ENCODE data around the gene ATP8A2.

The ATP8A2 gene

GRCh38 chr13:25902891-25903341 is 531.1 kb downstream of the ATP8A2 start:
- H3K4me3 ChIP-seq (ENCODE audit: low read depth, low read length), result peak overlapping the region; percentile 32
- no peak for TF ChIP-seq CTCF (conservative IDR thresholded peaks at IDR 0.05; ENCODE audit: low read depth, low read length)
- DNase-seq (ENCODE audit: low read depth), result peak; percentile 52

- H3K4me3 ChIP-seq (ENCODE audit: low read depth, low read length), result no peak overlapping the region
- TF ChIP-seq CTCF (conservative IDR thresholded peaks at IDR 0.05; ENCODE audit: low read depth, low read length), result no peak
- DNase-seq (ENCODE audit: low read depth), result no peak
These were observed 533.1 kb downstream of the ATP8A2 start for GRCh38 chr13:25904830-25905229.

- TF ChIP-seq CTCF (conservative IDR thresholded peaks at IDR 0.05; ENCODE audit: low read depth, low read length), result no peak
- DNase-seq (ENCODE audit: low read depth), result no peak
- H3K4me3 ChIP-seq (ENCODE audit: low read depth, low read length), result no peak overlapping the region
These were observed 533.8 kb downstream of the ATP8A2 start for GRCh38 chr13:25905611-25906010.

- H3K4me3 ChIP-seq (ENCODE audit: low read depth, low read length), result no peak overlapping the region
These were observed 534.5 kb downstream of the ATP8A2 start for GRCh38 chr13:25906191-25906661.

GRCh38 chr13:25908366-25908765 is 536.6 kb downstream of the ATP8A2 start:
- TF ChIP-seq CTCF (conservative IDR thresholded peaks at IDR 0.05; ENCODE audit: low read depth, low read length), result no peak
- no peak overlapping the region for H3K4me3 ChIP-seq (ENCODE audit: low read depth, low read length)
- DNase-seq (ENCODE audit: low read depth), result no peak

More at GRCh38 chr13:25906191-25906661, 534.5 kb downstream of the ATP8A2 start:
- TF ChIP-seq CTCF (conservative IDR thresholded peaks at IDR 0.05; ENCODE audit: low read depth, low read length), result no peak
- DNase-seq (ENCODE audit: low read depth), result no peak

GRCh38 chr13:25910243-25910642 is 538.5 kb downstream of the ATP8A2 start:
- no peak overlapping the region for H3K4me3 ChIP-seq (ENCODE audit: low read depth, low read length)
- DNase-seq (ENCODE audit: low read depth), result no peak
- TF ChIP-seq CTCF (conservative IDR thresholded peaks at IDR 0.05; ENCODE audit: low read depth, low read length), result no peak

- TF ChIP-seq CTCF (conservative IDR thresholded peaks at IDR 0.05; ENCODE audit: low read depth, low read length), result no peak
- no peak for DNase-seq (ENCODE audit: low read depth)
- no peak overlapping the region for H3K4me3 ChIP-seq (ENCODE audit: low read depth, low read length)
These were observed 539.2 kb downstream of the ATP8A2 start for GRCh38 chr13:25910991-25911419.

All from choroid plexus epithelial cell (primary cell).